Stimulated activated CD4-positive, alpha-beta T cell treated with anti-CD3 and anti-CD28 coated beads, Interleukin-1b, Interleukin-23, amount 100 ng/mL, for 24 hours (primary cell): ENCODE data around the gene KCND3.

ENCODE experiments used
- DNase-seq, 4 experiments: peaks; one replicate each; pipeline ENCODE4 v3.0.0-alpha.2; 2020; ENCODE audit warnings: low read depth in 4 of 4, low spot score in 1 of 4

The KCND3 gene

DNA sequence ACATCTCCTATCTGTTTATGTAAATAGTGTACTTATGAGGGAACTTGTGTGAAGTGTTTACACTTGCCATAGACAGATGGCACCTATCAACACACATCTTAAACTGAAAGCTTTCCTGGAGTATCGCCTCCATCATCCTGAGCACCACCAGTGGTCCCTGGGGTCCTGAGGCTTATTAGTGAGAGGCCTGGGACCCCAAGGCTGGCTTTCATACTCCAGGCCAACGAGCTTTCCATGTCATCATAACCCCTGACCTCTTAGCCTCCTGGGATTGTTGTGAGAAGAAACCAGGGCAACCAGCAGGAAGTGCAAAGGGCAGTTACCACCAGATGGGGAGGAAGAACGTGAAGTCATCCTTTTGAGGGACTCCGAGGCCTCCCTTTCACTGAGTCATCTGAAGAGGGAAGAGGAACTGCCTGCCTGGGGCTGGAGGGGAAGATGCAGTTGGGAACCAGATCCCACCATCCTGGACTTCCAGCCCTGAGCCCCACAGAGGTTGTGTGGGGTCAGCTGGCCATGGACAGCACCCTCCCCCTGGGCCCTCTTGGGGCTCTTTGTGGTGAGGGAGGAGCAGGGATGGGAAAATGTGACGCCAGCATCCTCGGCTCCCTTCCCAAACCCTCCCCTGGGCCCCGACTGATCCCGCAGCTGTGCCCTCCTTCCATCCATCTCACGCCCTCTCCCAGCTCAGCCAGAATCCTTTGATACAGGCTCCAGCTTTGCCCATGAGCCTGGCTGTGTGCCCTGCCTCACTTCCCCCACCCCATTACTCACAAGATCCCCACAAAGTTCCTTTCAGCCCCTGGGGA is 256.1 kb downstream of the KCND3 start:
- DNase-seq = no peak

- no peak for DNase-seq
Observed at GRCh38 chr1:111732718-111733117, 256.8 kb downstream of the KCND3 start.

DNA sequence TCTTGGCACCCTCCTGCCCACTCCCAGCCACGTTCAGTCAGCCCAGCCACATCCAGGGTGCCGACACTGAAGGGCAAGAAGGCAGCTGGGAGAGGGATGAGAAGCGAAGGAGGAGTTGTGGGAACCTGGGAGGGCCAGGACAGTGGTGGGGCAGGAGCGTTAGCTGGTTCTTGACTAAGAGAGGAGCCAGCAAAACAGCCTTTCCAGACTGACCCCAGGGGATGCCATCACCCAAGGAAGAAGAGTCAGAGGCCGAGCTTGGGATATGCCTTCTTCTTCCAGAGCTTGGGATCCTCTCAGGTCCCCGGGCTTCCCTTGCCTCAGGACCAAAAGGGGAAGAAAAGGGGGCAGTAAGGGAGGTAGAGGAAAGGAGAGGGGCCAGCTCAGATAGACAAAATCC is 257.5 kb downstream of the KCND3 start:
- DNase-seq = no peak

GRCh38 chr1:111730706-111731105 is 258.8 kb downstream of the KCND3 start:
- no peak for DNase-seq

DNA sequence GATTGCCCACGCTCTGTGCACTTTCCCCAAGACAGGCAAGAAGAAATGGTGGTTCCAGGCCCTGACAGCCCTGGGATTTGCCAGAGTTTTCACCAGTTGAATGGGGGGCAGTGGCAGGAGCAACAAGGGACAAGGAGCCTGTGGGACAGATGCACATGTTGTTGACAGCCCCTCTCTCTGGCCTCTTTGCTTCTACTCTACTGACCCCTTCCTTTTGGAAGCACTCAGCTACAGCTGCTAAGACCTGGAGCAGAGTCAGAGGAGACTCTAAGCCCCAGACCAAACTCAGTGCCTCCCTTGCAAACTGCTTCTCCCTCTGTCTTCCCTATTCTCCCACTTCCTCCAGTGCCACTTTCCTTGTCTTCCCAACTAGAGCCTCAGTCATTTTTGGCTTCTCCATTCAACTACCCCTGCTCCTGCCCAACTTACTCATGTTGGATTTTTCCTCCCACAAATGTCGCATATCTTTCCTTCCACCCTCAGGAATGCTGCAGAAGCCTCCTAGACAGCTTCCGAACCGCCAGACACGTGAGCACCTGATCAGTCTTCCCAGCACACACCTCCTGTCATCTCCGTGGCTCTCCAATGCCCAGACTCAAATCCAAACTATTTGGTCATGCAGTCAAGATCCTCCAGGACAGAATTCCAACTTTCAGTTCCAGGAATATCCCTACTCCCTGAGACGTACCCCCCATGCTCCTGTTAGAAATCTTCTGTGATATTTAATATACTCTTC is 259.4 kb downstream of the KCND3 start:
- no peak for DNase-seq

- no peak for DNase-seq
Observed at GRCh38 chr1:111729271-111729921, 260.1 kb downstream of the KCND3 start.

DNA sequence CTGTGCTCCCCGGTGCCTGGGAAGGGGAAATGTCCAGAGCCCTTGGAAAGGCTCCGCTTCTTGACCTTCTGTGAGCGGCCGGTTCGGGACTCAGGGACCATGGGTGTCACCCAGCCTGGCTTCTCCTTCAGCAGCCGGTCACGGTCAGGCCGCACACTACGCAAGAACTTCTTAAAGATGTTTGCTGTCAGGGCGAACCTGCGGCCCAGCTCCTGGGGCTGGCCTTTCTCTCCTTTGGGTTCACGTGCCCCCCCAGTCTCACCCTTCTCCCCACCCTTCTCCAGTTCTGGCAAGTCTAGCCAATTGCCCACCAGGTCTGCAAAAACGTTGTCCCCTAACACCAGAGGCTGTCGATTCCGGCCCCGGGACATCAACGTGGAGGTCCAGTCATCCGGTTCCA is 262.4 kb downstream of the KCND3 start:
- no peak for DNase-seq

DNA sequence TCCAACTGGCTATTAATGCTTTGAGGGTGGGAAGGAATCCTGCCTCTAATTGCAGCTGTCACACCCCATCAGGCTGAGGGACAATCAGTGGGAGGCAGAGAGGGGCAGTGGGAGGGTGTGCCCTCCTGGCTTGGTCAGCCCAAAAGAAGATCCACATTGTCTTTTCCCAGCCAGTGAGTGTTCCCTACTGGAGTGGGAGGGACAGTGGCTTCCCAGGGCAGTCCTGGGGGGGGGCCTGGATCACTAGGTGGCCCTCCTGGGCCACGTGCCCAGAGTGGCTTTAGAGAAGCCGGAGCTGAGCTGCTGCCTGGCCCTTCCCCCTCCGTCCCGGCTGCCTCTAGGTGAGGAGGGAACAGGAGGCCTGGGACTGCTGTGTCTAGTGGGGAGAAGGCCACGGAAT is 264.3 kb downstream of the KCND3 start:
- DNase-seq = no peak

DNA sequence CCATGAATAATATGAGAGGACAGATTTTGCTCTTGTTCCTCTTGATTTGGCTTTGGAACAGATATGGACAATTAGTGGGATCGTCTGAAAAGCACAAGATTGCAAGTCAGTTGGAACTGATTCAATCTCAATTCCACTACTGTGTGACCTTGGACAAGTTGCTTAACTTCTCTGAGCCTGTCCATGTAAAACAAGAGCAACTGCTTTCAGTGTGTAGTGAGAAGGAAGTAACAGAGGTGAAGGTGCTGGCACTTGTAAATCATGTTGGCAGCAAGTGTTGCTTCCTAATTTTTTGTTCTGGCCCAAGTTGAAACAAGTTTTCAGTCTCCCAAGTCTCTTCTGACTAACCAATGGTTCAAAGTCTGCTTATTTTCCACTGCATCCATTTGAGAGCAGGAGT is 265.6 kb downstream of the KCND3 start:
- DNase-seq = no peak

DNA sequence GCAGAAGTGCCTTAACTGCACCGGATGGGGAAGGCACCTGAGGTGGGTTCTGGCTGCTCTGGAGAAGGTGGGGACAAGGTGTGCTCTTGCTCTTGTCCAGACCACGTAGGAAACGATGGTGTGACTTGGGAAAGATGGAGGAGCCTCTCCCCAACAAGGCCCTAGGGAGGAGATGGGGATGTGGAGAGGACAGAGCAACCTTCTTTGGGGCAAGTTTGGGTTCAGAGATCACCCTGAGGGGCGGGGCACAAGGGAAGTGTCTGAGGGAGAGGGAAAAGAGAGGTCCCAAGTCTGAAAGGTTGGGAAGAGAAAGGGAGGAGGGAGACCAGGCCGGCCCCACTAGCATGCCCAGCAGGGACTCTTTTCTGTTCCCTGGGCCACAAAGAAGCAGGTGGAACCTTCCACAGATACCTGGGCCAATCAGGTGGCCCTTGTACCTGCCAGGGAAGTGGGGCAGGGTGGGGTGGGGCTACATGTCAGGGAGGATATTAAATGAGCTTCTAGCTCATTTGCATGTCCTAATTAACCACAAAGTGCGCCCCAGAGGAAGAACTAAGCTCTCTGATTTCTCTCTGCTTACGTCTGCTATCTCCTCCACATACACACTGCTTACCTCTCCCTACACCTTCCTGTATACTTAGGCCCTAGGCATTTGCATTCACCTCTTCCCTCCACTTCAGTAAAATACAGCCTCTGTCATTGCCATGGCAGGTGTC is 266.2 kb downstream of the KCND3 start:
- DNase-seq = no peak

DNA sequence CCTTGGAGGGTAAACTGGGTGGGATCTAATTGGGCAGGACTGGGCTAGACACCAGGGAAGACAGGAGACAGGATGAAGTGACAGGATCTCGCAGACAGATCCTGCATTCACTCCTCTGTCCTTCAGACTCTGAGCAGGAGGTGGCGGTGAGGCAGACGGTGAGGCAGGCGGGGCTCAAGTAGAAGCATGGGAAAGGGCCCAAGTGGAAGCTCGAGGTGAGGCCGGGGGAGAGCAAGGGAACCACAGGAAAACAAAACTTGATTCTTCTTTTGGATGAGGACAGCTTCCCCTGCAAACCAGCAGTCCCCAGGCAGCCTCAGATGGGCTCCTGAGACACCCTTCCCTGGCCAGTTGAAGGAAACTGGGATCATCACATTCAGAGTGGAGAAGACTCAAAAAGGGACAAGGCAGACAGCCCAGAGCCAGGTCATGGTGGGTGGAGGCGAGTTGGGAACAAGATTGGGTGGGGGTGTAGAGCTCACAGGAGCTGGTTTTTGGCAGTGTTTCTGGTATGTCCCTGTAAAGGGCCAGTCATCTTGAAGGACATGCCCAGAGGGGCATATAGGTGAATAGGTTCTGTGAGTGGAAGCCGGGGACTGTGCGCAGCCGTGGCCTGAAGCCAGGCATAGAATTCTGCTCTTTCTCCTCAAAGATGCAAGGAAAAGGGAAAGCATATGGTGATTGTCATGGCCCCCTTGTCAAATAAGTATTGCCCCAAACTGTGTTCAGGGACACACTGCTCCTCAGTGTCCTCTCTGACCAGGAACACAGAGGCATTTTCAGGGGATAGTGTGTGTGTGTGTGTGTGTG is 268.3 kb downstream of the KCND3 start:
- no peak for DNase-seq
